ENCODE measurements around the gene SEPTIN8.

The SEPTIN8 gene

GRCh38 chr5:132742626-132743025 lies 34.4 kb downstream of the SEPTIN8 start:
- no peaks in the 10 kb centered on the region for H3K27me3 ChIP-seq (ENCODE audit: insufficient read depth, poor library complexity, severe bottlenecking)
- TF ChIP-seq CTCF (IDR thresholded peaks at IDR 0.05; ENCODE audit: insufficient read depth, low read length), result no peak
- TF ChIP-seq GABPA (IDR thresholded peaks at IDR 0.05; ENCODE audit: low read depth), result no peak
- no peak for TF ChIP-seq REST (IDR thresholded peaks at IDR 0.05; ENCODE audit: insufficient replicate concordance, low read depth)
- TF ChIP-seq SPI1 (IDR thresholded peaks at IDR 0.05; ENCODE audit: borderline replicate concordance, low read depth), result no peak
- TF ChIP-seq POLR2AphosphoS5 (IDR thresholded peaks at IDR 0.05; ENCODE audit: low read depth), result no peak
- no peak overlapping the region for H3K4me3 ChIP-seq (replicated peaks; ENCODE audit: insufficient read depth, low read length)
- DNase-seq (ENCODE audit: low read depth in 1 of 2, low spot score in 1 of 2), result no peak
- H3K27ac ChIP-seq (replicated peaks), result no peak overlapping the region

GRCh38 chr5:132742158-132742557 lies 34.9 kb downstream of the SEPTIN8 start:
- DNase-seq (ENCODE audit: low read depth in 1 of 2, low spot score in 1 of 2), result no peak
- H3K27me3 ChIP-seq (ENCODE audit: insufficient read depth, poor library complexity, severe bottlenecking), result no peaks in the 10 kb centered on the region
- H3K4me3 ChIP-seq (replicated peaks; ENCODE audit: insufficient read depth, low read length), result no peak overlapping the region
- TF ChIP-seq GABPA (IDR thresholded peaks at IDR 0.05; ENCODE audit: low read depth), result no peak
- TF ChIP-seq REST (IDR thresholded peaks at IDR 0.05; ENCODE audit: insufficient replicate concordance, low read depth), result no peak
- TF ChIP-seq SPI1 (IDR thresholded peaks at IDR 0.05; ENCODE audit: borderline replicate concordance, low read depth), result no peak
- no peak for TF ChIP-seq CTCF (IDR thresholded peaks at IDR 0.05; ENCODE audit: insufficient read depth, low read length)
- TF ChIP-seq POLR2AphosphoS5 (IDR thresholded peaks at IDR 0.05; ENCODE audit: low read depth), result no peak
- H3K27ac ChIP-seq (replicated peaks), result no peak overlapping the region

GRCh38 chr5:132739232-132739631 lies 37.8 kb downstream of the SEPTIN8 start:
- Histone ChIP-seq H3K4me3 (replicated peaks; ENCODE audit: insufficient read depth, low read length) (no peak overlapping the region), H3K27ac (replicated peaks) (no peak overlapping the region), H3K27me3 (ENCODE audit: insufficient read depth, poor library complexity, severe bottlenecking) (no peaks in the 10 kb centered on the region)
- DNase-seq (ENCODE audit: low read depth in 1 of 2, low spot score in 1 of 2), result no peak
- no peak for TF ChIP-seq POLR2AphosphoS5 (IDR thresholded peaks at IDR 0.05; ENCODE audit: low read depth)
- no peak for TF ChIP-seq GABPA (IDR thresholded peaks at IDR 0.05; ENCODE audit: low read depth)
- no peak for TF ChIP-seq CTCF (IDR thresholded peaks at IDR 0.05; ENCODE audit: insufficient read depth, low read length)
- TF ChIP-seq SPI1 (IDR thresholded peaks at IDR 0.05; ENCODE audit: borderline replicate concordance, low read depth), result no peak
- no peak for TF ChIP-seq REST (IDR thresholded peaks at IDR 0.05; ENCODE audit: insufficient replicate concordance, low read depth)
